Neural cell (in vitro differentiated cells): Measurements from ENCODE around the gene NIT1. TPM values are rescaled to one million over a fixed set of nuclear protein-coding genes. Genes with fewer than 3 reads are reported as not detected.

Experiments
- H2AFZ ChIP-seq: fragments of 200-600, 300-800 bp; sonication (generic), shearing (Covaris generic); 2 replicates; pipeline ENCODE4 v1.6.0; 2014; ENCODE audit warnings: low read depth, mild to moderate bottlenecking, antibody characterized with exemption, low read length, moderate library complexity
- H3F3A ChIP-seq: fragments of 200-600 bp; shearing (Covaris generic); 2 replicates; pipeline ENCODE4 v1.6.1; 2016; ENCODE audit warnings: mild to moderate bottlenecking, moderate library complexity, mixed read lengths, antibody characterized with exemption, low read length; ENCODE audit not compliant: insufficient read depth, poor library complexity, severe bottlenecking
- H3K27ac ChIP-seq: fragments of 200-600, 300-800 bp; sonication (generic), shearing (Covaris generic); 2 replicates; pipeline ENCODE4 v1.5.1; 2014; ENCODE audit warnings: mild to moderate bottlenecking, low read length, moderate library complexity
- H3K27me3 ChIP-seq: fragments of 300-800, 200-600 bp; sonication (generic), shearing (Covaris generic); 2 replicates; pipeline ENCODE4 v1.6.0; 2014; ENCODE audit warnings: mild to moderate bottlenecking, low read depth, low read length, moderate library complexity; ENCODE audit not compliant: insufficient read depth
- H3K36me3 ChIP-seq: fragments of 300-800, 200-600 bp; sonication (generic), shearing (Covaris generic); 2 replicates; pipeline ENCODE4 v1.5.1; 2014; ENCODE audit warnings: mild to moderate bottlenecking, antibody characterized with exemption, low read length, moderate library complexity; ENCODE audit not compliant: insufficient read depth
- H3K4me2 ChIP-seq: fragments of 300-800, 200-600 bp; sonication (generic), shearing (Covaris generic); 2 replicates; pipeline ENCODE4 v1.6.0; 2014; ENCODE audit warnings: mild to moderate bottlenecking, low read length
- H3K4me3 ChIP-seq: fragments of 300-800, 200-600 bp; sonication (generic), shearing (Covaris generic); 2 replicates; pipeline ENCODE4 v1.5.1; 2014; ENCODE audit warnings: mild to moderate bottlenecking, low read length, moderate library complexity
- H3K79me2 ChIP-seq: fragments of 200-600 bp; shearing (Covaris generic); replicated peaks from 2 replicates; pipeline ENCODE4 v1.6.0; 2014; ENCODE audit warnings: mild to moderate bottlenecking, low read length, moderate library complexity; ENCODE audit not compliant: insufficient read depth
- H3K9ac ChIP-seq: fragments of 300-800, 200-600 bp; sonication (generic), shearing (Covaris generic); 2 replicates; pipeline ENCODE4 v1.6.1; 2016; ENCODE audit warnings: mild to moderate bottlenecking, low read length, mixed read lengths
- H3K9me2 ChIP-seq: fragments of 200-600 bp; shearing (Covaris generic); 2 replicates; pipeline ENCODE4 v1.6.1; 2016; ENCODE audit warnings: mild to moderate bottlenecking, low read length, mixed read lengths; ENCODE audit not compliant: insufficient read depth
- H3K9me3 ChIP-seq: fragments of 200-600, 300-800 bp; sonication (generic), shearing (Covaris generic); 2 replicates; pipeline ENCODE4 v1.6.1; 2016; ENCODE audit warnings: mild to moderate bottlenecking, mixed run types, low read length, moderate library complexity, mixed read lengths
- H4K20me1 ChIP-seq: fragments of 200-600 bp; shearing (Covaris generic); 2 replicates; pipeline ENCODE4 v1.6.1; 2016; ENCODE audit warnings: mild to moderate bottlenecking, mixed run types; ENCODE audit not compliant: insufficient read depth
- CTCF ChIP-seq: fragments of 450-650 bp; IDR thresholded peaks from 2 replicates; pipeline ENCODE4 v1.5.1; 2014; ENCODE audit warnings: antibody characterized with exemption, mild to moderate bottlenecking, moderate library complexity; ENCODE audit not compliant: poor library complexity, severe bottlenecking
- EP300 ChIP-seq: fragments of 450-650 bp; conservative IDR thresholded peaks from 2 replicates; pipeline ENCODE4 v1.6.1; 2014; ENCODE audit warnings: antibody characterized with exemption, mild to moderate bottlenecking, moderate library complexity; ENCODE audit not compliant: poor library complexity, severe bottlenecking
- EZH2 ChIP-seq: fragments of 200-600, 300-800 bp; shearing (Covaris generic), sonication (generic); IDR thresholded peaks from 2 replicates; pipeline ENCODE4 v1.6.1; 2014; ENCODE audit warnings: antibody characterized with exemption, low read length, borderline replicate concordance, mild to moderate bottlenecking; ENCODE audit not compliant: insufficient read depth, poor library complexity, severe bottlenecking
- MXI1 ChIP-seq: fragments of 450-650 bp; conservative IDR thresholded peaks from 2 replicates; pipeline ENCODE4 v1.6.1; 2014; ENCODE audit warnings: antibody characterized with exemption, mild to moderate bottlenecking; ENCODE audit not compliant: poor library complexity, severe bottlenecking
- POLR2AphosphoS5 ChIP-seq: IDR thresholded peaks from 2 replicates; pipeline ENCODE4 v1.6.1; 2012
- RAD21 ChIP-seq: fragments of 450-650 bp; conservative IDR thresholded peaks from 2 replicates; pipeline ENCODE4 v1.6.1; 2014; ENCODE audit warnings: antibody characterized with exemption, mild to moderate bottlenecking, moderate library complexity
- REST ChIP-seq: IDR thresholded peaks from 2 replicates; pipeline ENCODE4 v1.6.1; 2012; ENCODE audit warnings: borderline replicate concordance
- SMC3 ChIP-seq: fragments of 450-650 bp; conservative IDR thresholded peaks from 2 replicates; pipeline ENCODE4 v1.6.1; 2014; ENCODE audit warnings: antibody characterized with exemption, mild to moderate bottlenecking, moderate library complexity; ENCODE audit not compliant: poor library complexity
- TAF1 ChIP-seq: IDR thresholded peaks from 2 replicates; pipeline ENCODE4 v1.6.1; 2012; ENCODE audit warnings: low read depth
- polyA plus RNA-seq: library from polyadenylated mRNA; depleted of rRNA; stranded (reverse); fragments of >200 nt; gene quantifications from 2 replicates; pipeline ENCODE4 v1.2.3, GENCODE V29; 2014

Gene NIT1
- polyA plus RNA-seq, 1 donor from 2014 or later = 66.1 TPM

- Histone ChIP-seq H3K27ac (peak overlapping the region; percentile 87), H3K4me2 (peak overlapping the region; percentile 89), H3K9me3 (no peaks in the 10 kb centered on the region), H3K36me3 (no peaks in the 10 kb centered on the region), H3K79me2 (peaks cover 11% of the 10 kb centered on the region), H4K20me1 (no peaks in the 10 kb centered on the region), H3K27me3 (no peaks in the 10 kb centered on the region), H2AFZ (no peak overlapping the region), H3K9ac (peak overlapping the region; percentile 97), H3F3A (no peaks in the 10 kb centered on the region), H3K4me3 (peak overlapping the region; percentile 98), H3K9me2 (no peaks in the 10 kb centered on the region)
- TF ChIP-seq RAD21 (no peak), REST (no peak), EZH2 (no peak), POLR2AphosphoS5 (no peak), TAF1 (no peak), MXI1 (no peak), SMC3 (no peak), EP300 (no peak), CTCF (no peak)
These were observed 40.6 kb downstream of the NIT1 start for GRCh38 chr1:161158316-161159010.

- TF ChIP-seq POLR2AphosphoS5 (peak; percentile 89), TAF1 (peak; percentile 98), RAD21 (no peak), EP300 (peak; percentile 3), CTCF (peak; percentile 55), EZH2 (no peak), REST (peak; percentile 90), SMC3 (no peak), MXI1 (peak; percentile 58)
- no peaks in the 10 kb centered on the region for H3K36me3 ChIP-seq
- H3K9me3 ChIP-seq = no peaks in the 10 kb centered on the region
- H4K20me1 ChIP-seq = no peaks in the 10 kb centered on the region
- H3F3A ChIP-seq = no peaks in the 10 kb centered on the region
- peak within 1 kb of the TSS; percentile 98 for H3K4me3 ChIP-seq
- peak within 1 kb of the TSS; percentile 98 for H3K4me2 ChIP-seq
- no peaks in the 10 kb centered on the region for H3K9me2 ChIP-seq
- peak within 1 kb of the TSS; percentile 93 for H2AFZ ChIP-seq
- peaks cover 11% of the 10 kb centered on the region for H3K79me2 ChIP-seq
- no peaks in the 10 kb centered on the region for H3K27me3 ChIP-seq
- H3K27ac ChIP-seq = peak within 1 kb of the TSS; percentile 87
- peak within 1 kb of the TSS; percentile 97 for H3K9ac ChIP-seq
These were observed 41.4 kb downstream of the NIT1 start, which contains the start of gene USP21 for GRCh38 chr1:161159087-161159912. USP21 (plus strand) TSS chr1:161159500; CDS start chr1:161160641, 1,141 bp downstream.
